HFF-Myc (cell line): ENCODE measurements around the gene KIF1A.

Experiments used
- DNase-seq: peaks from one replicate; pipeline ENCODE4 v3.0.0-alpha.2; 2011; ENCODE audit warnings: low read depth; ENCODE audit errors: extremely low read depth
- H3K4me3 ChIP-seq: replicated peaks from 2 replicates; pipeline ENCODE4 v1.5.1; 2011; ENCODE audit warnings: low read depth, mild to moderate bottlenecking, control low read depth, low read length
- CTCF ChIP-seq: IDR thresholded peaks from 2 replicates; pipeline ENCODE4 v1.5.1; 2012; ENCODE audit warnings: mild to moderate bottlenecking, low read depth, low read length, control low read depth; ENCODE audit errors: missing control alignments

KIF1A gene

GRCh38 chr2:240717181-240717641 lies 102.8 kb downstream of the KIF1A start:
- no peak for DNase-seq
- H3K4me3 ChIP-seq: no peak overlapping the region
- no peak for TF ChIP-seq CTCF

GRCh38 chr2:240716130-240716798 lies 103.8 kb downstream of the KIF1A start:
- TF ChIP-seq CTCF: no peak
- no peak for DNase-seq
- no peak overlapping the region for H3K4me3 ChIP-seq

- H3K4me3 ChIP-seq: no peak overlapping the region
- no peak for TF ChIP-seq CTCF
- DNase-seq: no peak
These were observed 105.0 kb downstream of the KIF1A start for GRCh38 chr2:240714747-240715725.

- DNase-seq: no peak
- TF ChIP-seq CTCF: no peak
- no peak overlapping the region for H3K4me3 ChIP-seq
These were observed 105.9 kb downstream of the KIF1A start for GRCh38 chr2:240713928-240714746.

GRCh38 chr2:240713071-240713927 lies 106.7 kb downstream of the KIF1A start:
- DNase-seq: no peak

More at GRCh38 chr2:240713071-240713927, 106.7 kb downstream of the KIF1A start:
- TF ChIP-seq CTCF: no peak
- H3K4me3 ChIP-seq: no peak overlapping the region
